Urinary bladder (tissue), 4 donors: ENCODE measurements around the gene C19orf12. TPM values are rescaled to one million over a fixed set of nuclear protein-coding genes. Genes with fewer than 3 reads are reported as not detected.

Experiments
- DNase-seq: peaks from one replicate; pipeline ENCODE4 v3.0.0-alpha.2; 2015; ENCODE audit errors: extremely low spot score
- H3K27ac ChIP-seq: one replicate; pipeline ENCODE4 v1.5.1; 2013; ENCODE audit warnings: low read depth, mild to moderate bottlenecking, moderate library complexity
- H3K36me3 ChIP-seq: one replicate; pipeline ENCODE4 v1.6.1; 2013; ENCODE audit warnings: mild to moderate bottlenecking, moderate library complexity; ENCODE audit not compliant: insufficient read depth
- H3K4me1 ChIP-seq: one replicate; pipeline ENCODE4 v1.6.1; 2013; ENCODE audit warnings: mild to moderate bottlenecking, moderate library complexity; ENCODE audit not compliant: insufficient read depth
- H3K4me3 ChIP-seq: one replicate; pipeline ENCODE4 v1.5.1; 2013; ENCODE audit warnings: low read depth, low read length
- WGBS: extraction: QIAGEN DNeasy Blood & Tissue Kit; methylation state at CpG from one replicate; pipeline ENCODE4 v1.1.7; 2013; 5-methylcytosine and 5-hydroxymethylcytosine counted together
- polyA plus RNA-seq: library from polyadenylated mRNA; stranded (reverse); fragments of 200-250 nt; gene quantifications from one replicate; pipeline ENCODE4 v1.2.3, GENCODE V29; 2013
- total RNA-seq: library from RNA; depleted of rRNA; stranded (reverse); fragments of >200 nt; gene quantifications from one replicate; pipeline ENCODE4 v1.2.3, GENCODE V29; 2014
- donor health status: healthy with polysubstance abuse.
- donor health status: healthy.

C19orf12 gene
- total and polyA plus RNA-seq, 2 donors = 20.8 to 26.5 TPM

DNA sequence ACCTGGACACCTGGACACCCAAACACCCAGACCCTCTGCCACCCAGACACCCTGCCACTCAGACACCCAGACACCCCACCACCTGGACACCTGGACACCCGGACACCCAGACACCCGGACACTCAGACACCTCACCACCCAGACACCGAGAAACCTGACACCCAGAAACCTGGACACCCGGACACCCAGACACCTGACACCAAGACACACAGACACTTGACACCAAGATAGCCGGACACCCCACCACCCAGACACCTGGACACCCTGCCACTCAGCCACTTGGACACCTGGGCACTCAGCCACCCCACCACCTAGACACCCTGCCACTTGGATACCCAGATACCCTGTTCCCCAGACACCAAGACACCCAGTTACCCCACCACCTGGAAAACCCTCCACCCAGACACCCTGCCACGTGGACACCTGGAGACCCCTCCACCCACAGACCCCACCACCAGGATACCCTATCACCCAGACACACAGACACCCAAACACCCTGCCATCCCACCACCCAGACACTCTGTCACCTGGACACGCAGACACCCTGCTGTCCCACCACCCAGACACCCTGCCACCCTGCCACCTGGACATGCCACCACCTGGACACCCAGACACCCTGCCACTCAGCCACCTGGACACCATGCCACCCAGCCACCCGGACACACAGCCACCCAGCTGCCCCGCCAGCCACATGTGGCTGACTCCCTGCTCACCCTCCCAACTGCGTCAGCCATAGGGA is 17.4 kb downstream of the C19orf12 start:
- H3K4me1 ChIP-seq = no peaks in the 10 kb centered on the region
- H3K27ac ChIP-seq = no peak overlapping the region
- DNase-seq = no peak
- WGBS = 81% methylated on average over 10 of the region's 10 CpGs
- H3K36me3 ChIP-seq = peaks cover 2% of the 10 kb centered on the region
- no peak overlapping the region for H3K4me3 ChIP-seq

DNA sequence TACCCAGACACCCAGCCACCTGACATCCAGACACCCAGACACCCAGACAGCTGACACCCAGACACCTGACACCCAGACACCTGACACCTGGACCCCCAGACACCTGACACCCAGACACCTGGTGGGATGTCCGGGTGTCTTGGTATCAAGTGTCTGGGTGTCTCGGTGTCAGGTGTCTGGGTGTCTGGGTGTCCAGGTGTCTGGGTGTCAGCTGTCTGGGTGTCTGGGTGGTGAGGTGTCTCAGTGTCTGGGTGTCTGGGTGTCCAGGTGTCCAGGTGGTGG is 18.6 kb downstream of the C19orf12 start:
- WGBS = 92% methylated on average over 2 of the region's 2 CpGs
- DNase-seq = no peak
- Histone ChIP-seq H3K4me1 (no peaks in the 10 kb centered on the region), H3K4me3 (no peak overlapping the region), H3K36me3 (no peaks in the 10 kb centered on the region), H3K27ac (no peak overlapping the region)

- Histone ChIP-seq H3K4me1 (no peaks in the 10 kb centered on the region), H3K27ac (no peak overlapping the region), H3K36me3 (no peaks in the 10 kb centered on the region), H3K4me3 (no peak overlapping the region)
- 86% methylated on average over 6 of the region's 6 CpGs for WGBS
- no peak for DNase-seq
Observed at GRCh38 chr19:29695765-29696564, 19.1 kb downstream of the C19orf12 start.

DNA sequence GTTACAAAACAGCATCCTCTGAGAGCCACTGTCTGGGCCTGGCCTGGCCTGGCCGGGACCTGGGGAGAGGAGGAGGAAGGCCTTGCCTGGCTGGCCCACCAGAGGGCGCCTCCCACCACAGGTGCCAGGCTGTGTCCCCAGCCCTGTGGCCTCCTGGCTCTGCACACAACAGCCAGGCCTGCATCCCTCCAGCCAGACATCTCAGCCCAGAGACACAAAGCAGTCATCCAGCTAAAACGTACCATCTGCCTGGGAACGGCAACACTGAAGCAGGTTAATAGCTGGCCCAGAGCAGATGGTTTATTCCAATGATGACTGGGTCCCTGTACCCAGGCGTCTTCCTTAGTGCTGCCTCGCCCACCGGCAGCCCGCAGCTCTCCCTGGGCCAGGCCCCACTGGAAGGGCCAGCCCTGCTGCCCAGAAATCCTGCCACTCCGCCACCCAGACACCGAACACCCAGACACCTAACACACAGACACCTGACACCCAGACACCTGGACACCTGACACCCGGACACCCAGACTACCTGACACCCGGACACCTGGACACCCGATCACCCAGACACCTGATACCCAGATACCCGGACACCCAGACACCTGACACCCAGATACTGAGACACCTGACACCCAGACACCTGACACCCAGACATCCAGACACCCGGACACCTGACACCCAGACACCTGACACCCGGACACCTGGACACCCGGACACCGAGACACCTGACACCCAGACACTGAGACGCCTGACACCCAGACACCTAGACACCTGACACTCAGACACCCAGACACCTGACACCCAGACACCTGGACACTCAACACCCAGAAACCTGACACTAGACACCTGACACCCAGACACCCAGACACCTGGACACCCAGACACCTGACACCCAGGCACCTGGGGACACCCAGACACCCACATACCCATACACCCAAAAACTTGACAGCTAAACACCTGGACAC is 20.1 kb downstream of the C19orf12 start:
- Histone ChIP-seq H3K4me3 (no peak overlapping the region), H3K27ac (no peak overlapping the region)
- WGBS = 69% methylated on average over 19 of the region's 19 CpGs

DNA sequence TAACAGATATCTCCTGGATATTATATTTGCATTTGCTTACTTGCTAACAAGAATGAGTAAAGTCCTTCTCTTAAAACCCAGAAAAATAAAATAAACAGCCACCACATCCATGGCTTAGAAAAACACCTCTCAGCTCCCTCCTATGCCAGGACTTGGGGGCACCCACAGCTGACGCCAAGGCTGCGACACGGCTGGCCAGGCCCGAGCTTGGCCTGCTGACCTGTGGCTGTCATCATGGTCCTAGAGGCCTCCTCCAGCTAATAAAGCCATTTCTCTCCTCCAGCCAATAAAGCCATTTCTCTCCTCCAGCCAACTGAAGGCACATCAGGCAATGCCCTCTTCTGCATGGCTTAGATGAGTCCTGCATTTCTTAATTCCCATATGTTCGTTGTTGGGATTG is 20.9 kb downstream of the C19orf12 start:
- H3K27ac ChIP-seq = no peak overlapping the region
- 76% methylated on average over 5 of the region's 5 CpGs for WGBS

More for the DNA sequence above, 20.1 kb downstream of the C19orf12 start:
- Histone ChIP-seq H3K36me3 (no peaks in the 10 kb centered on the region), H3K4me1 (no peaks in the 10 kb centered on the region)
- no peak for DNase-seq

DNA sequence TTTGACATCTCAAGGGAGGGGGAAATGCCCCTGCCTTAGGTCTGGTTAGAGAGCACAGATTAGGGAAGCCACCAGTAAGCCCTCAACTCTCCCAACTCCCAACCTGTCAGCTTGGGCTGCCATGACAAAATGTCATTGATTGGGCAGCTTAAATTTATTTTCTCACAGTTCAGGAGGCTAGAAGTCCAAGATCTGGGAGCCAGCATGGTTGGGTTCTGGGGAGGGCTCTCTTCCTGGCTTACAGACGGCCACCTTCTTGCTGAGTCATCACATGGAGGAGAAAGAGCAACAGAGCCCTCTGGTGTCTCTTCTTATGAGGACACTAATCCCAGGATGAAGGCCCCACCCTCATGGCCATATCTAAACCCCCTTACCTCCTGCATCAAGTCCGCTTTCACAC is 24.2 kb downstream of the C19orf12 start:
- no peak overlapping the region for H3K4me3 ChIP-seq
- no peak for DNase-seq
- H3K36me3 ChIP-seq = no peaks in the 10 kb centered on the region
- no peak overlapping the region for H3K27ac ChIP-seq
- 54% methylated on average over 2 of the region's 2 CpGs for WGBS
- no peaks in the 10 kb centered on the region for H3K4me1 ChIP-seq

More for the DNA sequence above, 20.9 kb downstream of the C19orf12 start:
- Histone ChIP-seq H3K4me3 (no peak overlapping the region), H3K4me1 (no peaks in the 10 kb centered on the region), H3K36me3 (no peaks in the 10 kb centered on the region)
- DNase-seq = no peak

- no peak overlapping the region for H3K4me3 ChIP-seq
- 72% methylated on average over 18 of the region's 18 CpGs for WGBS
- H3K4me1 ChIP-seq = no peaks in the 10 kb centered on the region
- H3K36me3 ChIP-seq = no peaks in the 10 kb centered on the region
- DNase-seq = no peak
- H3K27ac ChIP-seq = no peak overlapping the region
Observed at GRCh38 chr19:29687897-29688728, 26.9 kb downstream of the C19orf12 start.

DNA sequence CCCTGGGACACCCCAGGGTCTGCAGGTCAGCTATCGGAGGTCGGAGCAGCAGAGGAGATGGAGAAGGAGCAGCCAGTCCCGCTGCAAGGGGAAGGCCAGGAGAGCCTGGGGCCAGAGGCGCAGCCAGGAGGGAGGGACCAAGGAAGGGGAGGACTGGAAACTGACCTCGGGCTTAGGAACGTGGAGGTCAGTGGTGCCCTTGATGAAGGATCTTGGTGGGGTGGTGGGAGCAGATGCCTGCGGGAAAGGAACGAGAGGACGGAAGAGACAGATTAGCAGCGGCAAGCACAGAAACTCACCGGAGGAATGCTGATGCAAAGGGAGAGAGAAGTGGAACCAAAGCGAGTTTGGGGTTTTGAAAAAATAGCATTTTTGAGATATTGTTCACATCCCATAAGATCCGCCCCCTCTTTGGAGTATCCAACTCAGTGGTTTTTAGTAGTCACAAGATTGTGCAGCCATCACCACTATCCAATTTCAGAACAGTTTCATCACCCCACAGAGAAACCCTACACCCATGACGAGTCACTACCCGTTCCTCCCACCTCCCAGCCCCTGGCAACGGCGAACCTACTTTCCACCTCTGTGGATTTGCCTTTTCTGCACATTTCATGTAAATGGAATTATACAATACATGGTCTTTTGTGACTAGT is 27.7 kb downstream of the C19orf12 start:
- Histone ChIP-seq H3K27ac (no peak overlapping the region), H3K36me3 (no peaks in the 10 kb centered on the region), H3K4me1 (no peaks in the 10 kb centered on the region), H3K4me3 (no peak overlapping the region)
- DNase-seq = no peak
- 63% methylated on average over 17 of the region's 17 CpGs for WGBS

DNA sequence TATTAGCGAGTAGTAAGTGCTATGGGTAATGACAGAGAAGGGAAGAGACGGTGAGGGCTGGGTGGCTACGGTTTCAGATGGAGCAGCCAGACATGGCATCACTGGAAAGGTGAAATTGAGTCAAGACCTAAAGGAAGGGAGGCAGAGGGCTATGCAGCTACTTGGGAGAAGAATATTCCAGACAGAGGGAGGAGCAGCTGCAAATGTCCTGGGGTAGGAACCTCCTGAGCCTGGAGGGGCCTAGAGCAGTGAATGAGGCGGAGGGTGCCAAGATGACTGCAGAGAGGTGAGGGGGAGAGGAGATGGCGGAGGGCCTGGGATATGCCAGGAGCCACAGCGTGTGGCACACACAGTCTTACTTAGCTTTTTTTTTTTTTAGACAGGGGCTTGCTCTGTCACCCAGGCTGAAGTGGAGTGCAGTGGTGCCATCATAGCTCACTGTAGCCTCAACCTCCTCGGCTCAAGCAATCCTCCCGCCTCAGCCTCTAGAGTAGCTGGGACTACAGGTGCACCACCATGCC is 28.7 kb downstream of the C19orf12 start:
- Histone ChIP-seq H3K36me3 (no peaks in the 10 kb centered on the region), H3K27ac (no peak overlapping the region), H3K4me1 (no peaks in the 10 kb centered on the region), H3K4me3 (no peak overlapping the region)
- 95% methylated on average over 8 of the region's 8 CpGs for WGBS
- DNase-seq = no peak

- Histone ChIP-seq H3K36me3 (no peaks in the 10 kb centered on the region), H3K4me3 (no peak overlapping the region), H3K4me1 (no peaks in the 10 kb centered on the region), H3K27ac (no peak overlapping the region)
- DNase-seq = no peak
- WGBS = 74% methylated on average over 7 of the region's 7 CpGs
Observed at GRCh38 chr19:29685326-29685725, 29.7 kb downstream of the C19orf12 start.

- H3K27ac ChIP-seq = no peak overlapping the region
- WGBS = 85% methylated on average over 10 of the region's 10 CpGs
- no peak for DNase-seq
- no peaks in the 10 kb centered on the region for H3K36me3 ChIP-seq
- no peaks in the 10 kb centered on the region for H3K4me1 ChIP-seq
- H3K4me3 ChIP-seq = no peak overlapping the region
Observed at GRCh38 chr19:29683009-29683408, 32.1 kb downstream of the C19orf12 start.

- Histone ChIP-seq H3K4me3 (no peak overlapping the region), H3K4me1 (no peaks in the 10 kb centered on the region), H3K36me3 (no peaks in the 10 kb centered on the region), H3K27ac (no peak overlapping the region)
- WGBS = 77% methylated on average over 16 of the region's 16 CpGs
- DNase-seq = no peak
Observed at GRCh38 chr19:29682236-29682895, 32.7 kb downstream of the C19orf12 start.
